Epithelial cell of esophagus (primary cell): ENCODE data around the gene RPS6KC1.

Source experiments
- DNase-seq: peaks from one replicate; pipeline ENCODE4 v3.0.0; 2010; ENCODE audit warnings: low read depth
- H3K4me3 ChIP-seq: 2 replicates; pipeline ENCODE4 v1.5.1; 2011; ENCODE audit warnings: mild to moderate bottlenecking, low read length, control low read depth
- TF ChIP-seq, protein P1 (sequence below): IDR thresholded peaks from 2 replicates; pipeline ENCODE4 v1.5.1; 2011; ENCODE audit warnings: low read depth, mild to moderate bottlenecking, low read length, control low read depth, inconsistent platforms; ENCODE audit not compliant: insufficient read depth; ENCODE audit errors: missing control alignments

Gene RPS6KC1

DNA sequence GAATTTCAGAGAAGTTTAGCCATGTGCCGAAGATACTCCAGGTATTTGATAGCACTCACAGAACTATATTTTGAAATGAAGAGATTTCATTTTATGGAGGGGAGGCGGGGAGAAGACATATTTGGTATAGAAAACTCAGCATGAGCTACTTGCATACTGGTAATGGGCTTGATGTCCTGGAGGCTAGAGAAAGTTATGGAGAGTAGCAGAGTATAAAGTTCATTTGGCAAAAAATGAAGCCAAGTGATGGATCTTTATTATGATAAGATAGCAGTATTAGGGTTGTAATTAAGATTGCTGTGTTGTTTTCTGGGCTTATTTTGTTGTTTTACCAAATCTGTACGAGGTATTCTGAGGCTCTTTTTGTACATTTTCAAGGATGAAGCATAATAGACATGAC lies 72.0 kb downstream of the RPS6KC1 start:
- H3K4me3 ChIP-seq = no peak overlapping the region
- no peak for DNase-seq
- TF ChIP-seq, protein P1, sequence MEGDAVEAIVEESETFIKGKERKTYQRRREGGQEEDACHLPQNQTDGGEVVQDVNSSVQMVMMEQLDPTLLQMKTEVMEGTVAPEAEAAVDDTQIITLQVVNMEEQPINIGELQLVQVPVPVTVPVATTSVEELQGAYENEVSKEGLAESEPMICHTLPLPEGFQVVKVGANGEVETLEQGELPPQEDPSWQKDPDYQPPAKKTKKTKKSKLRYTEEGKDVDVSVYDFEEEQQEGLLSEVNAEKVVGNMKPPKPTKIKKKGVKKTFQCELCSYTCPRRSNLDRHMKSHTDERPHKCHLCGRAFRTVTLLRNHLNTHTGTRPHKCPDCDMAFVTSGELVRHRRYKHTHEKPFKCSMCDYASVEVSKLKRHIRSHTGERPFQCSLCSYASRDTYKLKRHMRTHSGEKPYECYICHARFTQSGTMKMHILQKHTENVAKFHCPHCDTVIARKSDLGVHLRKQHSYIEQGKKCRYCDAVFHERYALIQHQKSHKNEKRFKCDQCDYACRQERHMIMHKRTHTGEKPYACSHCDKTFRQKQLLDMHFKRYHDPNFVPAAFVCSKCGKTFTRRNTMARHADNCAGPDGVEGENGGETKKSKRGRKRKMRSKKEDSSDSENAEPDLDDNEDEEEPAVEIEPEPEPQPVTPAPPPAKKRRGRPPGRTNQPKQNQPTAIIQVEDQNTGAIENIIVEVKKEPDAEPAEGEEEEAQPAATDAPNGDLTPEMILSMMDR = no peak

DNA sequence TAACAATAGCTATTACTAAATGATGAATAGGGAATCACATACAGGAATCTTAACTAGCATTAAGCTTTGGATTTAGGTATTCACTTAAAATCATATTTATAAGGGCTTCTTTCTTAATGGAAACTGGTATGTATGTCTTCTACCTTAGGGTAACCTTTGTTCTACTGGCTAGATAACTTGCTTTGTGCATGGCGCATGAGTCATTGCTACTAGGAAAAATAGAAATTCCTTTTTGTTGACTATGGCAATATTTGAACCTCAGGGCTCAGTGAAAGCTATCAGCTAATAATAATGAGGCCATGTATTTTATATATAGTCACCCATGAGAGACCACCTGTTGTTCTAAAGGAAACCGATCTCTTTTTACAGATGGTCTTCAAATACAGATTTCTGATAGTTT lies 72.5 kb downstream of the RPS6KC1 start:
- peak; percentile 83 for DNase-seq

DNA sequence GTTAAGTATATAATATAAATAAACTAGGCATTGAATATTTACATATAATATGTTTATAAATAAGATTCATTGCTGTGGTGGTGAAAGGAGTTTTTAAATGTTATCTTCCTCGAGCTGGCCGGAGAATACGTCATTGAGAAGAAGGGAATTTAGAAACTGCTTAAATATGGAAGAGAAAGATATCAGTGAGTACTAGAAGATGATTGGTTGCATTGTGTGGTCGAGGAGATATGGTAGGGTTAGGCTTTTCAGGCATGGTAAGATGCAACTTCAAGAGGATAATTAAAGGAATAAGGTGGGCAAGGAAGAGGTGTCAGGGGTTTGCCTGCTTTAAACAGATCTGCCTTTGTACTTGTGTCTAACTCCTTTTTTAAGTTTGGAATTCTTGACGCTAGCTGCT lies 73.5 kb downstream of the RPS6KC1 start:
- no peak overlapping the region for H3K4me3 ChIP-seq
- no peak for DNase-seq
- TF ChIP-seq, protein P1 = no peak

More for the DNA sequence above, 72.5 kb downstream of the RPS6KC1 start:
- no peak overlapping the region for H3K4me3 ChIP-seq
- TF ChIP-seq, protein P1 = no peak

DNA sequence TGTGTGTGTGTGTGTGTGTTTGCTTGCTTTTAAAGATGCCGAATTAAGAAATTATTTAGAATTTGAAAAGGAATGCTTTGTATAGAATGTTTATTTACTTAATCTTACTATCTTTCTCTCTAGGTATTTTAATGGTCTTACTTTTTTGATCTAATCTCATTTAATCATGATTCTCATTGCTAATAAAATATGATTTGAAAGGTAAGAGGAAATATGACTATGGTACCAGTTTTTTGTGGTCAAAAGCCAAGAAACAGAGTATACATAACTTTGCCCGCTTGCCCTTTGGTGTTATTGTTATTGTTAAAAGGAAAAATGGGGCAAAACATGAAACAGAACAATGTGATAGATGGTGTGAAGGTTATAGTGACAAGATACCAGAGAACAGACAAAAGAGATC lies 74.6 kb downstream of the RPS6KC1 start:
- no peak for DNase-seq
- H3K4me3 ChIP-seq = no peak overlapping the region
- TF ChIP-seq, protein P1 = no peak

DNA sequence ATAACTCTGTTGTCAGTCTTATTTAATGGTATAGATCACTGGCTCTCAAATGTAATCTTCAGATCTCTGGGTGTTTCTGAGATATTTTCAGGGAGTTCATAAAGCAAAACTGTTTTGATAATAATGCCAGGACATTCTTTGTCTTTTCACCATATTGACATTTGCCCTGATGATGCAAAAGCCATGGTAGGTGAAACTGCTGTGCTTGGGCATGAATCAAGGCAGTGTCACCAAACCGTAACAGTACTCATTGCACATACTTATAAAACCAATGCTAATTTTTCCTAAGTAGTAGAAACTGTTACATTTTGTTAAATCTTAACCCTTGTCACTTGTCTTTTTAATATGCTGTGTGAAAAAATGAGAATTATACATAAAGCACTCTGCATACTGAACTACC lies 76.0 kb downstream of the RPS6KC1 start:
- no peak overlapping the region for H3K4me3 ChIP-seq
- TF ChIP-seq, protein P1 = no peak
- DNase-seq = peak; percentile 67

DNA sequence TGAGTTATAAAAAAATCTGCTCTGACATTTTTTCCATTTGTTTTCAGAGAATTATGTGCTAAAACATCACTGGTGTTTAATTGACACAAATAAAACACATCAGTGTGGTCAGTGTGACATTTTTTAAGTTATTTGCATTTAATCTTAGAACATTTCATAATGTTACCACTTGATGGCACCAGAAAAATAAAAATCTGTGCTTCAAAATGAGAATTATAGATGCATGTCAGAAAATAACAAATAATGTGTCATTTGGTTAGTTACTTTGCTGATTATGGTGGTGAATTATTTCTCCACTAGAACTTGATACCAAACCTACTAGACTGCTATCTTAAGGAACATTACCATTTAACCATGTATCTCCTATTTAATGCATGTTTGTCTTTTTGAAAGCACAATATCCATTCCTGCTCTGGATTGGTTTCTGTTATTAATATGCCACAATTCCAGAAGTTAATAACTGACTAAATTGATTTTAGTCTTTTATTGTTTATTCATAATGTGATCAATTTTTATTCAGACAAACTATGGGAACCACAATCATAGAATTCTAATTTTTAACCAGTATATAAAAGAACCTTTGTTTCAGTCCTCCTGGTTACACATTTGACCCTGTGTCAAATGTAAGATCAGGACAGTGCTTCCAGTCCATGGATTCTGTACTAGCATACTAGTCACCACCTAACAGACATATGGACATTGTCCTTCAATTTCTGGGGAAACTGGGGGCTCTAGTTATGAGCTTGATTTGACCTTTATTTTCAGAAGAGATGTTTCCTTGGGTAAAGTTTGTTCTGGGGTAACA lies 81.0 kb downstream of the RPS6KC1 start:
- no peak overlapping the region for H3K4me3 ChIP-seq
- DNase-seq = no peak
- TF ChIP-seq, protein P1 = no peak

DNA sequence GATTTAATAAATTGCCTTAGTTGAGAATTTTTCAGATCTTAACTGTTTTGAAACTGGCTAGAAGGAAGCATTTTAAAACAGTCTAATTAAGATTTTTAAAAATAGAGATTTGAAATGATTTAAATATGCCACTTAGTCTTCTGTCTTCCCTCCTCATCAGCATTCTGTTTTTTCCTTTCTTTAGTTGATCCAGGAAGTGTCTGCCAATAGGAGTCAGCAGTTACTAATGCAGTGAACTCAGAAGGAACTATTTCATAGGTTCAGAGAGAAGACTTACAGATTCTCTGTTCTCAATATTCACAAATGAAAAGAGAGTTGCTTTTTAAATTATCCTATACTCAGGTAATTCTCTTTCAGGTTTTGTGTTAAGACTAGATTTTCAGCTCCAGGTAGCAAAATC lies 84.5 kb downstream of the RPS6KC1 start:
- DNase-seq = peak; percentile 32
- TF ChIP-seq, protein P1 = no peak

More for the DNA sequence above, 84.5 kb downstream of the RPS6KC1 start:
- no peak overlapping the region for H3K4me3 ChIP-seq
